HG03460 (cell line): ENCODE data around the gene HOXA6.

Experiments
- ATAC-seq: cut with Tn5 transposase; IDR thresholded peaks from one replicate; pipeline ENCODE4 v1.9.1; 2021; ENCODE audit not compliant: unreplicated experiment

HOXA6 gene

DNA sequence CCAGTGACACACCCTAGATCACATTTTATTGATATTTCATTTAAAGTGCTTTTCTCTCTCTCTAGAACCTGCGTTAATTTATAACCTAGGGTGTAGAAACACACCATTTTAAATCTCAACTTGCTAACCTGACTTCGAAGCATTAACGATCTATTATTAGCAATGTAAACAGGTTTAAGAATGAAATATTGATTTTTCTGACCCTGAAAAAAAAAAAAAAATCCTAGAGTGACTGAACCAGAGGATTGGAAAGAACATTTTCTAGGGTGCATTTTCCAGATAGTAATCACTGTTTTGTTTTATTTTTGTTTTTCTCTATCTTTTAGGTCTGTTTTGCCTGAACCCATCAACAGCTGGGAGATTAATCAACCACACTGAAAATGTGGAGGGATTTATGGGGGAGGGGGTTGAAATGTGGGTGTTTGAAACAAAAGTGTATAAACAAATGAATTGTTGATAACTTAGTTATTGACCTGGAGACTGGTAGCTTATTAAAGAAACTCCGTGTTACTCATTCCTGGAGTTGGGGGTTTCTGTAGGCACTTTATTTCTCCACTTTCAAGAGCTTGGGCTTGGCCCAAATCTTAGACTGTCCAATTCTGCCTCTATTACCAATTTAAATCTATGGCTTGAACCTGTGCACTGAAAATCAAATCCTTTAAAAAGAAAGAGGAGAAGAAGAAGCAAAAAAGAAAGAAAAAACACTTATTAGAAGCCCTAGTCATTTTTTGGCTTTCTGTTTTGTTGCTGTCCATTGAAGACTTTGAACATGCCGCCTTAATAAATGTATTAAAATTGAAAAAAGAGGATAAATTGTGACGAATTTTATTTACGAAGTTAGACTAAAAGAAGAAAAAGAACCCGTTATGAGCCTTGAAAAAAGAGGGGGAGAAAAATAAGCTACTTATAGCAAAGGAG lies 47.9 kb downstream of the HOXA6 start:
- ATAC-seq: no peak

- ATAC-seq: no peak
These were observed 48.8 kb downstream of the HOXA6 start for GRCh38 chr7:27098578-27099451.

GRCh38 chr7:27097686-27098577 lies 49.6 kb downstream of the HOXA6 start:
- ATAC-seq: no peak

- no peak for ATAC-seq
These were observed 50.6 kb downstream of the HOXA6 start for GRCh38 chr7:27096768-27097514.

DNA sequence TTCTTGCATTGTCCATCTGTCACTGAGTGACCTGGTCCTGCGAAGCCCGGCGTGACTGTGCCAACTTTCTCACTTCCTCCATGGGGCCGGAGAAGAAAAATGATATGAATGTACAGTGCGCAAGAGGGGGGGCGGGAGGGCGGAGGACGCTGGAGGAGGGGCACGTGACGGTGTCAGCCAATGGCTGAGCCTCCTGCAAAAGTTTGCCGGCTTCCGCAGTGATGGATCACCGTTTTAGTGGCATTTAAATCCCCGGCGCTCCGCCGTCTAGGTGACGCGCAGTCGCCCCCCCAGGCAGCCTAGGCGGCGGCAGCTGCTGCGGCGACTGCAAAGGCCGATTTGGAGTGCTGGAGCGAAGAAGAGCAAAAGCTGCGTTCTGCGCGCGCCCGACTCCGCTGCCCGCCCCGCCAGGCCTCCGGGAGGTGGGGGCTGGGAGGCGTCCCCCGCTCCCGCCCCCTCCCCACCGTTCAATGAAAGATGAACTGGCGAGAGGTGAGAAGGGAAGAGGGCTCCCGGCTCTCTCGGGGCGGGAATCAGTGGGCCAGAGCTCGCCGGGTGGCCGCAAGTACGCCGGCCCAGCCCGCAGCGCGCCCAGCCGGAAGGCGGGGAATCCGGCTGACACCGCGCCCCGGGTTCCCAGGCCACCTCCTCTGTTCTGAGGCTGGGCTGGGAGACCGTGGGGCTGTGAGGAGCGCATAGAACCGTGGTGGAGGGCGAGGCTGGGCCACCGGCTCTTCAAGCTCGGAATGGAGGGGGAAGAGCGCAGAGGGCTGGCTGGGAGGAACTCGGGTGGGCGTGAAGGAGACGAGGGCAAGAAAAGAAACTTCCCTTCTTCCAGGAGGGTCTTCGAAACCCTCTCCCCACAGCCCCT lies 51.4 kb downstream of the HOXA6 start, which contains the start of gene HOXA1:
TSS of gene HOXA1 (minus strand) at position 104 of the 871 bp plus-strand sequence. CDS start at position 16, 88 bp downstream.
- ATAC-seq: peak; percentile 88
